ENCODE measurements around the gene DYNLT1. TPM values are rescaled to one million over a fixed set of nuclear protein-coding genes. Genes with fewer than 3 reads are reported as not detected.

Gene DYNLT1
- total and polyA plus RNA-seq, 2 experiments from 2014 or later: 60.9 to 241 TPM

- no peak for ATAC-seq
- Histone ChIP-seq H3K79me2 (replicated peaks; ENCODE audit: insufficient read depth) (peaks cover 20% of the 10 kb centered on the region), H3K27me3 (ENCODE audit: insufficient read depth) (no peaks in the 10 kb centered on the region), H2AFZ (no peak overlapping the region), H3K4me1 (ENCODE audit: insufficient read depth) (no peaks in the 10 kb centered on the region), H3K27ac (ENCODE audit: low read depth) (no peak overlapping the region), H4K20me1 (replicated peaks; ENCODE audit: insufficient read depth) (peaks cover 11% of the 10 kb centered on the region; the same call in 1 of the 2 replicates), H3K9me2 (ENCODE audit: insufficient read depth) (no peaks in the 10 kb centered on the region), H3F3A (replicated peaks; ENCODE audit: low read depth) (no peaks in the 10 kb centered on the region), H3K36me3 (ENCODE audit: insufficient read depth) (no peaks in the 10 kb centered on the region; the same call in 1 of the 2 replicates), H3K4me3 (no peak overlapping the region), H3K4me2 (no peak overlapping the region)
- no peak for DNase-seq (ENCODE audit: low spot score)
- TF ChIP-seq ZNF462 (CRISPR knock-in tag; IDR thresholded peaks at IDR 0.05) (no peak), STAT1 (IDR thresholded peaks at IDR 0.05; ENCODE audit: unreplicated experiment) (no peak), CTCF (conservative IDR thresholded peaks at IDR 0.05; ENCODE audit: low read depth in 2 of 2) (no peak), ZNF331 (CRISPR knock-in tag; IDR thresholded peaks at IDR 0.05; ENCODE audit: low read depth) (no peak), CREB1 (CRISPR knock-in tag; IDR thresholded peaks at IDR 0.05; ENCODE audit: low read depth) (no peak), JUNB (IDR thresholded peaks at IDR 0.05; ENCODE audit: unreplicated experiment) (no peak), EZH2 (IDR thresholded peaks at IDR 0.05; ENCODE audit: low read depth, unreplicated experiment) (no peak), ETS1 (IDR thresholded peaks at IDR 0.05) (no peak), EZH2phosphoT487 (IDR thresholded peaks at IDR 0.05; ENCODE audit: unreplicated experiment) (no peak), ZNF114 (CRISPR knock-in tag; IDR thresholded peaks at IDR 0.05) (no peak), REST (IDR thresholded peaks at IDR 0.05; ENCODE audit: unreplicated experiment) (no peak), POLR2AphosphoS5 (IDR thresholded peaks at IDR 0.05; ENCODE audit: low read depth) (no peak), NANOG (IDR thresholded peaks at IDR 0.05; ENCODE audit: borderline replicate concordance) (no peak)
- Mint-ChIP-seq H3K27me3 (ENCODE audit: insufficient read depth, low read depth, poor library complexity) (peaks cover 8% of the 10 kb centered on the region), H3K36me3 (ENCODE audit: low read depth) (peaks cover 39% of the 10 kb centered on the region; the same call in 2 of the 3 replicates), H3K9me3 (no peaks in the 10 kb centered on the region), H3K4me1 (peaks cover 9% of the 10 kb centered on the region), H3K4me3 (no peak overlapping the region), H3K27ac (no peak overlapping the region)
Observed at GRCh38 chr6:158636778-158637177, 7.8 kb downstream of the DYNLT1 start.

Measured in GM23338 (cell line).